Measurements from ENCODE around the gene TRAP1.

TRAP1 gene

DNA sequence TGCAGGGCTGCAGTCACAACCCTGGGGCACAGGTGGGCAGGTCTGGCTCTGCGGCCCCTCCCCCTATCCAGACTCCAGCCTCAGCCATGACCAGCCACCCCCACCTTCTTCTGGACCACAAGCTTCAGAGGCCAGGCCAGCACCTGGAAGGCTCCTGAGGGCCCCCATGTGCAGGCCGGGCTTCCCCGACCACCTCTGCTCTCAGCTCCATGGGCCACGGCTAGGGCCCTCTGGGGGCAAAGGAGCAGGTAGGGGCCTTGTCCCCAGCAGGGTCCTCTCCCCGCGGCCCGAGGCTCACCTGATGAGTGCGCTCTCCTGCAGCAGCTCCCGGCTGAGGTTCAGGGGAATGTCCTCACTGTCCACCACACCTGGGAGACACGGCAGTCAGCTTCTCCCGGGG, 45.9 kb downstream of the TRAP1 start:
- H3K27ac ChIP-seq, result no peak overlapping the region
- TF ChIP-seq, protein P1, sequence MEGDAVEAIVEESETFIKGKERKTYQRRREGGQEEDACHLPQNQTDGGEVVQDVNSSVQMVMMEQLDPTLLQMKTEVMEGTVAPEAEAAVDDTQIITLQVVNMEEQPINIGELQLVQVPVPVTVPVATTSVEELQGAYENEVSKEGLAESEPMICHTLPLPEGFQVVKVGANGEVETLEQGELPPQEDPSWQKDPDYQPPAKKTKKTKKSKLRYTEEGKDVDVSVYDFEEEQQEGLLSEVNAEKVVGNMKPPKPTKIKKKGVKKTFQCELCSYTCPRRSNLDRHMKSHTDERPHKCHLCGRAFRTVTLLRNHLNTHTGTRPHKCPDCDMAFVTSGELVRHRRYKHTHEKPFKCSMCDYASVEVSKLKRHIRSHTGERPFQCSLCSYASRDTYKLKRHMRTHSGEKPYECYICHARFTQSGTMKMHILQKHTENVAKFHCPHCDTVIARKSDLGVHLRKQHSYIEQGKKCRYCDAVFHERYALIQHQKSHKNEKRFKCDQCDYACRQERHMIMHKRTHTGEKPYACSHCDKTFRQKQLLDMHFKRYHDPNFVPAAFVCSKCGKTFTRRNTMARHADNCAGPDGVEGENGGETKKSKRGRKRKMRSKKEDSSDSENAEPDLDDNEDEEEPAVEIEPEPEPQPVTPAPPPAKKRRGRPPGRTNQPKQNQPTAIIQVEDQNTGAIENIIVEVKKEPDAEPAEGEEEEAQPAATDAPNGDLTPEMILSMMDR (conservative IDR thresholded peaks at IDR 0.05), result no peak

DNA sequence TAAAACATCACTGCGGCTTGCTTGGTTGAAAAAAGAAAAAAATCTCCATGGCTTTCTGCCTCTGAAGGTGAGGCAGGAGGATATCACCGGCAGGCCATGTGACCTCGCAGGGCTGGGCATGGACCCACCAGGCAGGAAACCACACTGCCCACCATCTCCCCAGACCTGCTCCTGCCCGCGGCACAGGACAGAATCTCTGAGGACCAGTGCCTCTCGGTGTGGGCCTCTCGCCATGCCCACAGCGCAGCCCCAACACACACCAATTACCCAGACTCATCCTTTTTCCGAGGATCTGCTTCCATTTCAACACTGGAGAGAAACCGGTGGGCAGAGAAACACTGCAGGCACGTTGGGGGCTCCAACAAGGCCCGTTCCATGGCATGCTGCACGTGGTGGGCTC, 46.6 kb downstream of the TRAP1 start:
- TF ChIP-seq, protein P1 (conservative IDR thresholded peaks at IDR 0.05), result no peak
- no peak overlapping the region for H3K27ac ChIP-seq

DNA sequence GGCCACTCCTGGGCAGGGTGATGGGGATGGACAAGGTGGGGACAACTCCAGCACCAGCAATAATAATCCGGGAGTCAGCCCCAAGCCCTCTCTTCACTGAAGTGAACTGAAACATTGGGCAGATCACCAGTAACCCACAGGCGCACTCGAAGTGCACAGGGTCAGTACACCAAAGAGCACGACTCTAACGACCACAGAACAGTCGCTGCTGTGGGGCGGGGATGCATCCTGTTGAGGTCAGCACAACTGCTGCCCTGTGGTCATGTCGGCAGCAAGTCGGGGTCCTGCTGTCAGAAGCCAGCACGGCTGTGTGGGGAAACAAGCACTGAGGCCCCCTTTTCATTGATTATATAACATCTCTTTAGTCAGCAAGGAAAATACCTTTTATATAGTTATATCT, 48.2 kb downstream of the TRAP1 start:
- TF ChIP-seq, protein P1 (conservative IDR thresholded peaks at IDR 0.05), result no peak
- no peak overlapping the region for H3K27ac ChIP-seq

DNA sequence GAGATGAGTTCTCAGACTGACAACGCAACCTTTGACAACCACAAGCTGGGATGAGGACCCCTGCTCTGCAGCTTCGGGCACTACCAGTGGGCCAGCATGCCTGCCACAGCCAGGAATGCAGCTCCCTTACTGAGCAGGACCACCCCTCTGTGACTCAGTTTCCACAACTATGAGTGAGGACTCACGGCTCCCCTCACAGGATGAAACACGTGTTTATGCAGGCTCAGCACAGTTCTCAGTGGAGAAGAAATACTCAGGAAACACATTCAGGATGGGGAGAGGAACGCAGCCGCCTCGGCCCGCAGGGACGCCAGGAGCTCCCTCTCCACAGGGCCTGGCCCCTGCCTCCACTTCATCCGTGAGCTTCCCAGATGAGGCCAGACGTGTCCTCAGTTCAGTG, 48.7 kb downstream of the TRAP1 start:
- TF ChIP-seq, protein P1 (conservative IDR thresholded peaks at IDR 0.05), result no peak
- no peak overlapping the region for H3K27ac ChIP-seq

GRCh38 chr16:3665508-3665907, 51.8 kb downstream of the TRAP1 start:
- no peak overlapping the region for H3K27ac ChIP-seq
- TF ChIP-seq, protein P1 (conservative IDR thresholded peaks at IDR 0.05), result no peak

DNA sequence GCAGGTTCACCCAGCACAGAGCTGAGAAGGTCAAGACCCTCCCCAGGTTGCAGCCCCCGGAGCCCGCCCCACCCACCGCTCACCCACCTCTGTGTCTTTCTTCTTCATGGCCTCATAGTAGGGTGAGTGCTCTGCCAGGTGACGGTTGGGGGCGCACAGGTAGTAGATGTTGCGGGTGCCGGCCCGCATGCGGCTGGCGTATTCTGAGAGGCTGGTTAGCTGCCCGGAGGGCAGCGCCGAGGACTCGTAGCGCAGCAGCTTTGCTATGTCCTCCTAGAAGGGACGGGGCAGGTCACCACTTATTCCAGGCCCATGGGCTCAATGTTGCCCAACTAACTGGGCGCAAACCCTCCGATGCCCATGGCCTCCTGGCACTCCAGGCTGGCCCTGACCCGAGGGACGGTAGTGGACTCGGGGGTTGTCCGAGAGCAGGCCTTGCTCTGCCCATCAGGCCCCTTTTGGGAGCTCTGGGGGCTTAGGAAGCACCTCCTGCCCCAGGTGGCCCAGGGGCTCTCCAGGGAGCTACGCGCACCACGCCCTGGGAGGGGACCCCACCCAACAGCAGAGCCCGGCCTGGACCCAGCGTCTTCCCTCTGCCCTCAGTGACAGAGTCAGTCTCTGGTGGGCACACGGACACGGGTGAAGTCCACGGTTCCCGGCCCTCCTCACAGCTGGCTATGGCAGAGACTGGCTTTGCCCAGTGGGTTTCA, 53.0 kb downstream of the TRAP1 start:
- H3K27ac ChIP-seq, result no peak overlapping the region
- TF ChIP-seq, protein P1 (conservative IDR thresholded peaks at IDR 0.05), result no peak

DNA sequence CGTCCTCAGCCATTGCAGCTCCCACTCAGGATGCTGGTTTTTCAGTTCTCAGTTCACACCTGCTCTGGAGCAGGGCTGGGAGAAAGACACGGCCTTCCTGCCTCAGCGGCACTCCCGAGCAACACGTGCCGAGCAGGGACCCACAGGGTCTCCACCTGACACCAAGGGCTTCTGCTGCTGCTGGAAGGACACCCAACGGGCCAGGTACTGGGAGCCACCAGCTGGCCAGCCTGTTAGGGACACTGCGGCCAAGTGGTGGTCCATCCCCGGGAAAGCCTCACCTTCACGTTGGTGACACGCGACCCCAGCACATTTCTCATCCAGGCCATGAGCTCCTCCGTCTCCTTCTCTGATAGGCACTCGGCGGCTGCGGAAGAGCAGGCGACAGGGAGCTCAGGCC, 54.7 kb downstream of the TRAP1 start:
- TF ChIP-seq, protein P1 (conservative IDR thresholded peaks at IDR 0.05), result no peak
- no peak overlapping the region for H3K27ac ChIP-seq

Data from VCaP (cell line).